Lower leg skin (tissue), 4 donors: ENCODE results near the gene KCNH5. TPM values are rescaled to one million over a fixed set of nuclear protein-coding genes. Genes with fewer than 3 reads are reported as not detected.

Experiments used
- DNase-seq, 2 donors: peaks; one replicate each; pipeline ENCODE4 v3.0.0-alpha.2; 2019; ENCODE audit warnings: low spot score in 2 of 2
- H3K4me3 ChIP-seq: fragments of 200-600 bp; sonication (generic); 2 replicates; pipeline ENCODE4 v1.5.1; 2017; ENCODE audit warnings: mild to moderate bottlenecking, low read depth; ENCODE audit not compliant: poor library complexity, severe bottlenecking
- CTCF ChIP-seq, 3 donors: fragments of 450-650 bp; IDR thresholded peaks; one replicate each; pipeline ENCODE4 v1.5.1; 2016; ENCODE audit warnings: antibody characterized with exemption in 3 of 3, mild to moderate bottlenecking in 3 of 3, moderate library complexity in 2 of 3
- POLR2A ChIP-seq, 2 donors: fragments of 450-650 bp; IDR thresholded peaks; one replicate each; pipeline ENCODE4 v1.6.1; 2016 to 2017; ENCODE audit warnings: antibody characterized with exemption in 2 of 2, mild to moderate bottlenecking in 1 of 2, moderate library complexity in 1 of 2
- WGBS, 2 donors: methylation state at CpG; one replicate each; pipeline ENCODE4 v1.1.5; 2018; 5-methylcytosine and 5-hydroxymethylcytosine counted together
- intact Hi-C: fragments of 100-400 bp; cut with DNase I; formaldehyde crosslinking; loops from one replicate; pipeline ENCODE4 v1.15.0; 2023; ENCODE audit warnings: low total_unique reads
- total RNA-seq, 4 donors: library from RNA; depleted of rRNA; stranded (reverse); fragments of >200 nt; gene quantifications; one replicate each; pipeline ENCODE4 v1.1.0, GENCODE V29; 2016

The KCNH5 gene
- total RNA-seq, 4 donors from 2014 or later, result 0.03 TPM; not detected in 3

GRCh38 chr14:62663456-62663821 lies 381.8 kb downstream of the KCNH5 start:
- no peak for DNase-seq
- WGBS, 2 donors, result 64 to 67% methylated on average over 4 of the region's 4 CpGs
- no peak for TF ChIP-seq CTCF (IDR thresholded peaks at IDR 0.05)
- no peak for TF ChIP-seq POLR2A (IDR thresholded peaks at IDR 0.05)
- no peak overlapping the region for H3K4me3 ChIP-seq
- intact Hi-C loops, result no loop called here

GRCh38 chr14:62662811-62663455 lies 382.3 kb downstream of the KCNH5 start:
- no peak overlapping the region for H3K4me3 ChIP-seq
- TF ChIP-seq CTCF (IDR thresholded peaks at IDR 0.05), result no peak
- TF ChIP-seq POLR2A (IDR thresholded peaks at IDR 0.05), result no peak
- 52 to 58% methylated on average over 11 of the region's 11 CpGs for WGBS, 2 donors
- DNase-seq, result no peak
- intact Hi-C loops, result no loop called here

GRCh38 chr14:62661818-62662217 lies 383.4 kb downstream of the KCNH5 start:
- no peak for DNase-seq
- H3K4me3 ChIP-seq, result no peak overlapping the region
- 90 to 91% methylated on average over 1 of the region's 1 CpG for WGBS, 2 donors
- intact Hi-C loops, result no loop called here
- TF ChIP-seq CTCF (IDR thresholded peaks at IDR 0.05) (no peak), POLR2A (IDR thresholded peaks at IDR 0.05) (no peak)

GRCh38 chr14:62658631-62659030 lies 386.6 kb downstream of the KCNH5 start:
- DNase-seq, result no peak
- TF ChIP-seq POLR2A (IDR thresholded peaks at IDR 0.05), result no peak
- TF ChIP-seq CTCF (IDR thresholded peaks at IDR 0.05), result no peak
- no peak overlapping the region for H3K4me3 ChIP-seq
- WGBS, 2 donors, result 96 to 97% methylated on average over 2 of the region's 2 CpGs
- intact Hi-C loops, result no loop called here

DNA sequence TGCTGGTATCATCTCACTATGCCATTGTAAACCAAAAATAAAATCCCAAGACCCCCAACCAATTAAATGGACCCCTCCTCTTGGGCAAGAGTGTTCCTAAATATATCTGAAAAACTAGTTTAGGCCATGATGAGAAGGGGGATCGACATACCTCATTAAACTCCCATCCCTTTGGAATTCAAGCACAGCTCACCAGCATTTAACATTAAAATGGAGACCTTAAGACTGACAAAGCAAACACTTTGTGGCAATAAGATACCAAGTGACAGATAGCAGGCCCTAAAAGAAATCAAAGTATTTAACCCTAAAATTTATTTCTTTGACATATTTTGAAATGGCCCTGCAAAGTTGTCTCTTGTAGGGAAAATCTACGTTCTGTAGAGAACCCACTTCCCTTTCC lies 387.9 kb downstream of the KCNH5 start:
- TF ChIP-seq POLR2A (IDR thresholded peaks at IDR 0.05) (no peak), CTCF (IDR thresholded peaks at IDR 0.05) (no peak)
- intact Hi-C loops, result no loop called here
- no peak overlapping the region for H3K4me3 ChIP-seq
- no peak for DNase-seq
- 80 to 83% methylated on average over 2 of the region's 2 CpGs for WGBS, 2 donors

GRCh38 chr14:62655166-62655565 lies 390.1 kb downstream of the KCNH5 start:
- no peak for DNase-seq
- 51 to 55% methylated on average over 4 of the region's 4 CpGs for WGBS, 2 donors
- no peak overlapping the region for H3K4me3 ChIP-seq
- intact Hi-C loops, result no loop called here
- TF ChIP-seq CTCF (IDR thresholded peaks at IDR 0.05) (no peak), POLR2A (IDR thresholded peaks at IDR 0.05) (no peak)
